ENCODE data around the gene SH3BP2.
"Not testable (repeated sequence)": the region's sequence is repeated elsewhere in the genome, so short reads cannot be mapped to it uniquely, and the experiment has no call there.

Gene SH3BP2

DNA sequence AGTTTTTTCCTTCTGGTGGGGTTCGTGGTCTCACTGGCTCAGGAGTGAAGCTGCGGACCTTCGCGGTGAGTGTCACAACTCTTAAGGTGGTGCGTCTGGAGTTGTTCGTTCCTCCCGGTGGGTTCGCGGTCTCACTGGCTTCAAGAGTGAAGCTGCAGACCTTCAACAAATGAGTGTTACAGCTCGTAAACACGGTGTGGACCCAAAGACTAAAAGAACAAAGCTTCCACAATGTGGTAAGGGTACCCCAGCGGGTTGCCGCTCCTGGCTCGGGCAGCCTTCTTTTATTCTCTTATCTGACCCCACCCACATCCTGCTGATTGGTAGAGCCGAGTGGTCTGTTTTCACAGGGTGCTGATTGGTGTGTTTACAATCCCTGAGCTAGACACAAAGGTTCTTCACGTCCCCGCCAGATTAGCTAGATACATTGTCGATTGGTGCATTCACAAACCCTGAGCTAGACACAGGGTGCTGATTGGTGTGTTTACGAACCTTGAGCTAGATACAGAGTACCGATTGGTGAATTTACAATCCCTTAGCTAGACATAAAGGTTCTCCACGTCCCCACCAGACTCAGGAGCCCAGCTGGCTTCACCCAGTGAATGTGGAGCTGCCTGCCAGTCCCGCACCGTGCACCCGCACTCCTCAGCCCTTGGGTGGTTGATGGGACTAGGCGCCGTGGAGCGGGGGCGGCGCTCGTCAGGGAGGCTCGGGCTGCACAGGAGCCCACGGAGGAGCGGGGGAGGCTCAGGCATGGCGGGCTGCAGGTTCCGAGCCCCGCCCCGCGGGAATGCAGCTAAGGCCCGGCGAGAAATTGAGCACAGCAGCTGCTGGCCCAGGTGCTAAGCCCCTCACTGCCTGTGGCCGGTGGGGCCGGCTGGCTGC, 30.2 kb upstream of the SH3BP2 start:
- not testable (repeated sequence) for DNase-seq

DNA sequence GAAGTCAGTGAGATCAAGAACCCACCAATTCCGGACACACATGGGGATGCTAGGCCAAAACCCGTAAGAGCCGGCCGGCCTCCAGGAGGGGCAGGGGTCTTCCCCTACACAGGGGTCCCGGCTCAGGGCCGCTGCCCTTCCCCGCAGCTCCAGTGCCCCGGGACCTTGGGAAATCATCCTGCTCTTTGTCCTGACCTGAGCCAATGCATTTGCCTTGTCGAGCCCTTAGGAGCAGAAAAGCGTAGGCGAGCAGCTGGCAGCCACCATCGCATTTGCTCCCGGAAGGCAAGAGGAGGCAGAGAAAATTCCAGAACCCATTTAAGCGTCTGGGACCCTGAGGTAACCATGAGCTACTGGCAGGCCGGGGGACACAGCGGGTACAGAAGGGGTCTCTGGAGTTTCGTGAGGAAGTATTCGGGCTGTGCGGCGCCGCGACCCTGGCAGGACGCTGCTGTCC, 29.3 kb upstream of the SH3BP2 start:
- DNase-seq = no peak

DNA sequence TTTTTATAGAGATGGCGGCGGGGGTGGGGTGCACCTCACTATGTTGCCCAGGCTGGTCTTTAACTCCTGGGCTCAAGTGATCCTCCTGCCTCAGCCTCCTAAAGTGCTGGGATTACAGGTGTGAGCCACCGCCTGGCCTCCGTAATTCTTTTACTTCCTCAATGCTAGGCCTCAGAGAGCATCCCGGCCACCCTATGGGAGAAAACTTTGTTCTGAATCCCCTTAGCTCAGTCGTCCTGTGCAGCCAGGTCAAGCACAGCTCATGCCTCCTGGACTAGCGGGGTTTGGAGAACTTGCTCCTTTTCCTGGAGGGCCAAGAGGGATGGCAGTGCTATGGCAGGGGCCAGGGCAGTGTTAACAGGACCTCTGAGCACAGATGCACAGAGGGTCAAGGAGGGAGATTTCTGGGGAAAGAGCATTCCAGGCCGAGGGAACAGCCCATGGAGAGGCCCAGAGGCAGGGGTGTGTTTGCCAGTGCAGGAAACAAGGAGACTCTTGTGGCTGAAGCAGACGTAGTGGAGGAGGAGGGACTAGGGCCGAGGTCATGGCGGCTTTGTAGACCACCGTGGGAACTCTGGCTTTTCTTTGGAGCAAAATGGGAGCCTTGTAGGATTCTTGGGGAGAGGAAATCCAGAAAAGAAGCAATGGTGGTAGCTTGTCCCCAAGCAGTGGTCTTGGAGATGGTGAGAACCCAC, 26.9 kb upstream of the SH3BP2 start:
- no peak for DNase-seq

- DNase-seq = no peak
Measured at GRCh38 chr4:2767046-2767704, 25.7 kb upstream of the SH3BP2 start.

DNA sequence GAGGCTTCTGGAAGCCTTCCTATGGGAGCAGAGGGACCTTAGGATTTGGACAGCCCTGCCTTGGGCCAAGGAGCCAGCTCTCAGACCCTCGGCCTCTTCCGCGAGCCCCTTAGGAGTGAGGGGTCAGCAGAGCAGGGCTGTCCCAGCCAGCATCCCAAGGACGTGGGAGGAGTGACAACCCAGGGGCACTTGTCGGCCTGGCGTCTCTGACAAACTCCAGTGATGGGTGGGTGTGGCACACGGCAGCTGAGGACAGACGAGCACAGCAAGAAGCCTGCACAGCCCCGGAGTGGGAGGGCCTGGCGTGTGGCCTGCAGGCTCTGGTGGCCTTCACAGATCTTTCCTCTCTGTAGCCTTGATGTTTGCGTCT, 25.2 kb upstream of the SH3BP2 start:
- no peak for DNase-seq

- DNase-seq = no peak
Measured at GRCh38 chr4:2768124-2768523, 24.8 kb upstream of the SH3BP2 start.

DNA sequence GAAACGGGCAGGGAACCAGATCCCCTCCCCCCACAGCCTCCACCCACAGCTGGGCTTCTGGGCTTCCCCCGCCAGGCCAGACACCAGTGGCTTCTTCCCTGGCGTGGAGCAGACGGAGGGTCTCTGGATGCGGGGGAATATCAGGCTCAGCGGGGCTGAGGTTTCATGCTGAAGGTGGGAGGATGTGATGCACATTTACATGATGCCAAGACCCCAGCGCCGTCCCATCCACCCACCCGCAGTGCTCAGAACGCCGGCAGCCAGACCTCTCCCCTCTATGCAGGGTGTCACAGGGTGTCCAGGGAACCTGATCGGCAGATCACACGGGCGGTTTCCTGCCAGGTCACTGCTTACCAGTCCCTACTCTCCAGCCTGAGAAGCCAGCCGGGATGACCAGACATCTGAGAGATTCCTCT, 24.0 kb upstream of the SH3BP2 start:
- DNase-seq = no peak

DNA sequence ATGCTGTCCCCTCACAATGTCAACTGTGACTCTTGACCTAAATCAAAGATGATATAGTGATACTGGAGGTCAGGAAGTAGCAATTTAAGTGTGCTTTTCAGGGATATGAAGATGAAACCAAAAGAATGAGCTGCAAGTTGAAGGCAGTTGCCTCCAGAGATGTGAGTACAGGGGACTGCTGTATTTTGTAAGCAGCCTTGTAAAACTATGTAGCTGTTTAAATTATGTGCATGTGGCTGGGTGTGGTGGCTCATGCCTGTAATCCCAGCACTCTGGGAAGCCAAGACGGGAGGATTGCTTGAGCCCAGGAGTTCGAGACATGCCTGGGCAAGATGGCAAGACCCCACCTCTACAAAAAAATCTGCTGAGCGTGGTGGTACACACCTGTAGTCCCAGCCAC, 21.6 kb upstream of the SH3BP2 start:
- DNase-seq = no peak

GRCh38 chr4:2780643-2781042, 12.2 kb upstream of the SH3BP2 start:
- DNase-seq = not testable (repeated sequence)

DNA sequence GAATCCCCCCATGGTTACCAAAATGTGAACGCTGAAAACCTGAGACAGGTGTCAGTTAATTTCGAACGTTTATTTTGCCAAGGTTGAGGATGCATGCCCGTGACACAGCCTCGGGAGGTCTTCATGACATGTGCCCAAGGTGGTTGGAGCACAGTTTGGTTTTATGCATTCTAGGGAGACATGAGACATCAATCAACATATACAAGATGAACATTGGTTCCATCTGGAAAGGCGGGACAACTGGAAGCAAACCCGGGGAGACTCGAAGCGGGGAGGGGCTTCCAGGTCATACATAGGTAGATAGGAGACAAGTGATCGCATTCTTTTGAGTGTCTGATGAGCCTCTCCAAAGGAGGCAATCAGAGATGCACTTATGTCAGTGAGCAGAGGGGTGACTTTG, 11.0 kb upstream of the SH3BP2 start:
- no peak for DNase-seq

GRCh38 chr4:2783790-2784189, 9.1 kb upstream of the SH3BP2 start:
- DNase-seq = no peak

DNA sequence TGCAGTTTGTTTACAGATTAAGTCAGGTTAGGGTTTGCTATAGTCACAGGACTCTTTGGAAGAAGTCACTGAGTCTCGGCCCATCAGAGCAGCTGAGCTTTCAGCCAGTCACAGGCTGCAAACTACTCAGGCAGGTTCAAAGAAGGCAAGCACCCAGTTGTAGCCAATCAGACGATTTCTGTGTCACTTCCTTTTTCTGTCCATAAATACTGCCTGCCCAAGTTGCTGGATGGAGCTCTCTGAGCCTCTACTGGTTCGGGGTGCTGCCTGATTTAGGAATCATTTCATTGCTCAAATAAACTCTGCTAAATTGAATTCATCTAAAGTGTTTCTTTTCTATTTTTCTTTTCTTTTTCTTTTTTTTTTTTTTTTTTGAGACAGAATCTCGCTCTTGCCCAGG, 7.3 kb upstream of the SH3BP2 start:
- DNase-seq = no peak

GRCh38 chr4:2786152-2786671, 6.7 kb upstream of the SH3BP2 start:
- no peak for DNase-seq

DNA sequence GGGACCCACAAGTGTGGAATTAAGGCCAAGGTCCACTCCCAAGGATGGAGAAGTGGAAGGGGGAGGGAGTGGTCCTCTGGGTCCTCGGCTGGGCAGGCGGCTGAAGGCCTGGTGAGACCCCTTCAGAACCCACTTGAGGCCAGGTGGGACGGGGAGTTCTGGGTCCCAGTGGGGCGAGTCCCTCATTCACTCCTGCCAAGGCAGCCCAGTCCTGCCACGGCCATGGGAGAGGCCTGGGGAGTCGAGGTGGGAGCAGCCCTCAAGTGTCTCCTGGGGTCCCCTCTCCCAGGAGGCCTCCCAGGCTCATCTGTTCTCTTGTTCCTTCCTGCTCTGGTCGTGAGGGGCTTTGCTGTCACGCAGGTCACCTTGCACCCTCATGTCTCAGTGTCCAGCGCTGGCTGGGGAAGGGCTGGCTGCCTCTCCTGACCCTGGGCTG, 6.1 kb upstream of the SH3BP2 start:
- no peak for DNase-seq

GRCh38 chr4:2787230-2788100, 5.4 kb upstream of the SH3BP2 start:
- DNase-seq = no peak

DNA sequence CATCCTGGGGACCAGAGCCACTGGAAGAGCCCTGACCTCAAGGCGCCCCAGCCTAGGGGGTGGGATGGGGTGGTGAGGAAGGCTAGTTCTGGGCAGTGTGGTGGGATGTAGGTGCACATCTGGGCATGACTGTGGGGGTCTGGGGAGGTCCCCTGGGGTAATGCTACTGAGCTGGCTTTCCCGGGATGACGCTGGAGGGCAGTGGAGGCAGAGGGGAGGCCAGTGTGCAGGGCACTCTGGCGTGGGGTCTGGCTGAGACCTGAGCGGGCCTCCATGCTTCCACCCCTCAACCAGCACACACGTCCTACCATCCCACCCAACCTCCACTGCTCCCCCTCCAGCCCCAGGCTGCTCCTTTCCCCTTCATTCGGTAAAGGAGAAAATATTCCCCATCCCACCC, 4.8 kb upstream of the SH3BP2 start:
- DNase-seq = no peak

GRCh38 chr4:2788532-2789103, 4.3 kb upstream of the SH3BP2 start:
- DNase-seq = no peak

- no peak for DNase-seq
Measured at GRCh38 chr4:2789351-2789750, 3.5 kb upstream of the SH3BP2 start.

DNA sequence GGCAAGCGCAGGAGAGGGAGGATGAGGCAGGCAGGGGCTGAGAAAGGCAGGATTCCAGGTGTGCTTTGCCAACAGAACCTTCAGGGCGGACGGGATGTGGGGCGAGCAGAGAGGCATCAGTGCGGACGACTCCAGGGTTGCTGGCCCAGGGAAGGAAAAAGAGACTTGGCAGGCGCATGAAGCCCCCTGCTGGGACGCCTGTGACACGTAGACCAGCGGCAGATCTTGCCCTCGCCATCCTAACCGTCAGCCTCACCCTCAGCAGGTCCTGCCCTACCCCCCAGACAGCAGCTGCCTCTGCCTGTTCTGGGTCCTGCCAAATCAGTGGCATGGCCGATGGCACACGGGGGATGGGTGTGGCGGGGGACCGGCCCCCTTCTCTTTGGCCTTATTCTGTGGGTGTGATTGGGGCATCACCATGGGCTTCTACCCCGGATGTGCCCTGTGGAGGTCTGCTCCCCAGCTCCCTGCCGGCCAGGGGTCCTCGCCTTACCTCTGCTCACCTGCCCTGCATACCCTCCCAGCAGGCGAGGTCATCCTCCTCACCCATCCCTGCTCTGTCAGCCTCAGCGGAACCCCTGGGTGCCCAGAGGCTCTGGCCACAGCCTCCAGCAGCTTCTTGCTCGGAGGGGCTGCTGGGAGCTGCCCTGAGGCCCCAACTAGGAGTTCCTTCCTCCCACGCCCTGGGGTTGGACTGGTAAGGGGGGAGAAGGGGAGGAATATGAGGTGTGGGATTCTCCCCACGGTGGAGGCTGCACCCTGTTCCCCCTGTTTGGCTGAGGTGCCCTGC, 2.9 kb upstream of the SH3BP2 start:
- no peak for DNase-seq

DNA sequence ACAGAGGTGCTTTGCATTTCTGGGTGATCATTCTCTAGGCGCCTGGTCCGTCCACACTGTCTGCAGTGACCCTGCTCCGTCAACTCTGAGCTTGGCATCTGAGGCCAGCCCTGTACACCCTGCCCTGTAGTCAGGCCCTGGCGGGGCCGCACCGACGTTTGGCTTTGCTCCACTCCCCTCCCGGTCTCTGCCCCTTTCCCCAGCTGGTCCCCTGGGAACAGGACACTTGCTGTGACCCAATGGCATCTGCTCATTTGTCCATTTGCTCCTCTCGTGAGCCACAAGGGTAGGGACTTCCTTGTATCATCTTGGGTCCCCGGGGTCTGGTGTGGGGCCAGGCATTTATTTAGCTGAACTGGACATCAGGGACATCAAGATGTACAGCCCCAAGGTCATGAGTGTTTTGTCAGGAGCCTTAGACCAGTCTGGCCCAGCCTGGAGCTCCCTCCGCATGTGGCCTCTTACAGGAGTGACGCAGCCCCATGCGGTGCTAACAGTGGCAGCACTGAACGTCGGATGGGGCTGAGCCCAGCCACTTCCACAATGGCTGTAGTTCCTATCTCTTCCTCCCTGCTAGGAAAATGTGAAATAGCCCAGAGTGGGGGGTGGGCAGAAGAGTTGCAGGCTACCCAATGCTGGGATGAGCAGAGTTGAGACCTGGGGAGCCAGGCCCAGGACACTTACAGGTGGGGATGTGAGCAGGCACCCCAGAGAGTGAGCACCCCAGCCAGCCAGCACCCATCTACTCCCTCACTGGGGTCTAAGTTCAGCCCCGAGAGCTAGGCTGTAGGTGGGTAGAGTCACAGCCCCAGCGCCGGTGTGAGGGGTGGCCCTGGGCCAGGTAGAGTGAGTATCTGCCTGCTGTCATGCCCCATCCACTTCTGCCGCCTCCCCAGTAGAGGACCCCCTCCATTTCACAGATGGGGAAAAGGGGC, 2.0 kb upstream of the SH3BP2 start:
- DNase-seq = no peak
